H1 (cell line): Measurements from ENCODE around the gene ADGRB3. TPM values are rescaled to one million over a fixed set of nuclear protein-coding genes. Genes with fewer than 3 reads are reported as not detected.

Experiments
- CTCF ChIA-PET: fragments of 300-600 bp; sonication (Branson Sonifier 250); formaldehyde crosslinking; loops from one replicate; lab custom pipeline; 2021; ENCODE audit not compliant: partially characterized antibody; lab: Charles Lee
- POLR2A ChIA-PET: fragments of 300-600 bp; sonication (Branson Sonifier 250); formaldehyde crosslinking; loops from one replicate; lab custom pipeline; 2021; ENCODE audit warnings: inconsistent platforms; ENCODE audit not compliant: partially characterized antibody; lab: Charles Lee
- DNase-seq, 2 experiments: peaks; one replicate each; pipeline versions ENCODE4 v3.0.0 to v3.0.0-alpha.2; 2010 to 2022; ENCODE audit warnings: low spot score in 2 of 2, low read depth in 1 of 2, mixed read lengths in 1 of 2
- FAIRE-seq: peaks from 2 replicates; lab custom pipeline; 2011; peaks lifted over from hg19 to GRCh38; lab: Jason Lieb, UNC
- H2AFZ ChIP-seq: 2 replicates; pipeline ENCODE4 v1.8.1; 2012; ENCODE audit warnings: low read length, inconsistent platforms
- H2AK5ac ChIP-seq: 2 replicates; pipeline ENCODE4 v1.6.1; 2013; ENCODE audit warnings: low read depth, low read length
- H2BK120ac ChIP-seq: replicated peaks from 2 replicates; pipeline ENCODE3; 2013; ENCODE audit warnings: low read depth, low read length, inconsistent platforms
- H2BK12ac ChIP-seq: 2 replicates; pipeline ENCODE4 v1.6.1; 2013; ENCODE audit warnings: low read depth, low read length
- H2BK15ac ChIP-seq: 2 replicates; pipeline ENCODE4 v1.6.1; 2013; ENCODE audit warnings: low read length
- H2BK20ac ChIP-seq: 2 replicates; pipeline ENCODE4 v1.6.1; 2013; ENCODE audit warnings: low read length
- H2BK5ac ChIP-seq: 2 replicates; pipeline ENCODE4 v1.6.1; 2013; ENCODE audit warnings: low read depth, low read length
- H3K14ac ChIP-seq: 2 replicates; pipeline ENCODE4 v1.6.1; 2013; ENCODE audit warnings: inconsistent platforms; ENCODE audit not compliant: insufficient read length
- H3K18ac ChIP-seq: 2 replicates; pipeline ENCODE4 v1.6.1; 2013; ENCODE audit warnings: low read length; ENCODE audit errors: extremely low read depth
- H3K23ac ChIP-seq: 2 replicates; pipeline ENCODE4 v1.6.1; 2013; ENCODE audit warnings: inconsistent platforms; ENCODE audit not compliant: insufficient read length
- H3K23me2 ChIP-seq: 2 replicates; pipeline ENCODE4 v1.6.1; 2013; ENCODE audit warnings: low read depth, low read length
- H3K27ac ChIP-seq: 2 replicates; pipeline ENCODE4 v1.6.1; 2011; ENCODE audit warnings: low read depth, low read length, inconsistent platforms
- H3K27me3 ChIP-seq, 4 experiments: replicated peaks in 1 of 4; 1 replicate in 1 of 4; 2 replicates in 3 of 4; pipeline versions ENCODE4 v1.6.1 to v1.8.1; 2011 to 2013; ENCODE audit warnings: low read length in 3 of 4, mild to moderate bottlenecking in 3 of 4, inconsistent platforms in 2 of 4, mixed read lengths in 2 of 4, moderate library complexity in 1 of 4; ENCODE audit not compliant: control insufficient read depth in 3 of 4, insufficient read depth in 3 of 4; ENCODE audit errors: extremely low read depth in 1 of 4
- H3K36me3 ChIP-seq, 4 experiments: 2 replicates each; pipeline versions ENCODE4 v1.6.1 to v1.8.1; 2011 to 2013; ENCODE audit warnings: mild to moderate bottlenecking in 4 of 4, low read length in 3 of 4, moderate library complexity in 2 of 4, control low read depth in 1 of 4, inconsistent platforms in 1 of 4; ENCODE audit not compliant: insufficient read depth in 4 of 4, control insufficient read depth in 2 of 4
- H3K4ac ChIP-seq: replicated peaks from 2 replicates; pipeline ENCODE3; 2013; ENCODE audit warnings: low read length, low read depth, mixed read lengths, inconsistent platforms; ENCODE audit not compliant: insufficient read length
- H3K4me1 ChIP-seq, 4 experiments: replicated peaks in 1 of 4; 1 replicate in 1 of 4; 2 replicates in 3 of 4; pipeline versions ENCODE4 v1.6.1 to v1.8.1; 2011 to 2013; ENCODE audit warnings: low read length in 3 of 4, inconsistent platforms in 2 of 4, mixed read lengths in 1 of 4; ENCODE audit not compliant: insufficient read depth in 4 of 4, control insufficient read depth in 3 of 4
- H3K4me2 ChIP-seq, 2 experiments: 2 replicates each; pipeline versions ENCODE4 v1.6.1 to v1.8.1; 2011 to 2013; ENCODE audit warnings: low read depth in 2 of 2, low read length in 2 of 2, control low read depth in 1 of 2, inconsistent platforms in 1 of 2, mild to moderate bottlenecking in 1 of 2; ENCODE audit not compliant: insufficient read depth in 1 of 2
- H3K4me3 ChIP-seq, 4 experiments: fragments of 200-600, 300-600 bp in 1 of 4; sonication (generic), shearing (Covaris generic), sonication (Bioruptor Twin) in 1 of 4; 2 replicates each; pipeline versions ENCODE4 v1.5.1 to v1.8.1; 2011 to 2016; ENCODE audit warnings: low read length in 4 of 4, low read depth in 3 of 4, control low read depth in 2 of 4, inconsistent platforms in 2 of 4, mild to moderate bottlenecking in 2 of 4, mixed read lengths in 1 of 4, moderate library complexity in 1 of 4; ENCODE audit not compliant: insufficient read depth in 2 of 4; ENCODE audit errors: extremely low read depth in 1 of 4
- H3K56ac ChIP-seq: replicated peaks from 2 replicates; pipeline ENCODE3; 2013; ENCODE audit warnings: low read depth, mild to moderate bottlenecking, mixed read lengths, low read length, inconsistent platforms; ENCODE audit not compliant: insufficient read length
- H3K79me1 ChIP-seq: 2 replicates; pipeline ENCODE4 v1.6.1; 2013; ENCODE audit warnings: low read depth, low read length, control low read depth
- H3K79me2 ChIP-seq, 2 experiments: 2 replicates each; pipeline versions ENCODE4 v1.6.1 to v1.8.1; 2012 to 2013; ENCODE audit warnings: low read length in 2 of 2, mild to moderate bottlenecking in 2 of 2, inconsistent platforms in 1 of 2; ENCODE audit not compliant: insufficient read depth in 2 of 2, control insufficient read depth in 1 of 2
- H3K9ac ChIP-seq, 4 experiments: replicated peaks in 1 of 4; 1 replicate in 1 of 4; 2 replicates in 3 of 4; pipeline versions ENCODE4 v1.6.1 to v1.8.1; 2011 to 2013; ENCODE audit warnings: low read depth in 3 of 4, low read length in 3 of 4, control low read depth in 2 of 4, mild to moderate bottlenecking in 2 of 4, moderate library complexity in 2 of 4, inconsistent platforms in 1 of 4; ENCODE audit errors: extremely low read depth in 1 of 4
- H3K9me3 ChIP-seq, 2 experiments: 2 replicates each; pipeline versions ENCODE4 v1.6.1 to v1.8.1; 2012 to 2013; ENCODE audit warnings: mild to moderate bottlenecking in 2 of 2, moderate library complexity in 2 of 2, control low read depth in 1 of 2, inconsistent platforms in 1 of 2, low read depth in 1 of 2, low read length in 1 of 2, mixed read lengths in 1 of 2; ENCODE audit not compliant: insufficient read depth in 2 of 2
- H4K20me1 ChIP-seq, 2 experiments: replicated peaks in 1 of 2; 2 replicates each; pipeline versions ENCODE3 to v1.8.1; 2011 to 2013; ENCODE audit warnings: inconsistent platforms in 2 of 2, low read length in 2 of 2, mild to moderate bottlenecking in 1 of 2; ENCODE audit not compliant: insufficient read depth in 2 of 2, control insufficient read depth in 1 of 2
- H4K5ac ChIP-seq: 2 replicates; pipeline ENCODE4 v1.6.1; 2013; ENCODE audit warnings: low read length, low read depth, mixed read lengths, inconsistent platforms; ENCODE audit not compliant: insufficient read length
- H4K8ac ChIP-seq: 2 replicates; pipeline ENCODE4 v1.8.0; 2013; ENCODE audit warnings: mild to moderate bottlenecking, moderate library complexity, low read length, inconsistent platforms; ENCODE audit not compliant: insufficient read depth; ENCODE audit errors: extremely low read depth
- H4K91ac ChIP-seq: replicated peaks from 2 replicates; pipeline ENCODE3; 2013; ENCODE audit warnings: low read length, mixed read lengths, inconsistent platforms; ENCODE audit not compliant: insufficient read length
- BACH1 ChIP-seq: IDR thresholded peaks from 2 replicates; pipeline ENCODE4 v1.6.1; 2012; ENCODE audit warnings: low read length, improper control_type of control experiment
- SUZ12 ChIP-seq: fragments of 200-600 bp; sonication (generic); IDR thresholded peaks from 2 replicates; pipeline ENCODE4 v1.6.1; 2012; ENCODE audit warnings: mild to moderate bottlenecking, inconsistent platforms, low read length, moderate library complexity, mixed read lengths
- polyA plus RNA-seq, 7 experiments: library from polyadenylated mRNA; depleted of rRNA in 3 of 7; stranded (reverse) in 5 of 7; unstranded in 2 of 7; fragments of >200 nt in 5 of 7; fragments of 200-250 nt in 2 of 7; gene quantifications; 1 replicate in 5 of 7; 2 replicates in 1 of 7; 4 replicates in 1 of 7; pipeline versions ENCODE4 v1.2.1 to v1.2.3, GENCODE V29; 2011 to 2013; ENCODE audit warnings: missing spikeins in 2 of 7, mixed read lengths in 2 of 7
- total RNA-seq: library from RNA; stranded (reverse); fragmentation: NEBNext Ultra II Directional; extraction: Animal tissue kit (Norgen Biotek cat#: 25700); gene quantifications from 2 replicates; pipeline ENCODE4 v1.2.1, GENCODE V29; 2021

The ADGRB3 gene
- total and polyA plus RNA-seq, 2 of the 8 experiments (the other 6 are each of a cell fraction or from before 2014, with no cell fraction given): 0.35 to 1.2 TPM

DNA sequence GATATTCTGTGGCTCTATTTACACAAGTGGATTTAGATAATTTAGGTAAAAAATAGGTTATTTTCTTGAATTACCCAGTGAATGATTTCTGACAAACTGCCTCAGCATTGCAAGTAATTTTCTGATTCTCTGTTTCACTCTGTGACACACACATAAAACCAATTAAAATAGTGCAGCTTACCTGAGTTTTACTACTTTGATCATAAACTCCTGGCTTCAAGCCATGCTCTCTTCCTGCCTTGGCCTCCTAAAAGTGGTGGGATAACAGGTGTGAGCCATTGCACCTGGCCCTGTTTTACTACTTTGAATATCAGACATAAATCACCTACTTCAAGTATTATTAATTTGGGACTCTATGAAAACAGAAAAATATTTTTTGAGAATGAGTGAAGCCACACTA, 462.9 kb downstream of the ADGRB3 start:
- CTCF ChIA-PET: interaction anchor here (1.1 to 1.4 kb wide), 3 partner anchors 9 to 123 kb away, joined by 3 to 5 read pairs (median 3); no protein-coding TSS in a partner anchor
- Histone ChIP-seq H3K4me3 (no peak overlapping the region), H2BK5ac (no peak overlapping the region), H4K8ac (no peak overlapping the region), H3K4me1 (peaks cover 0 to 2% (median 0%) of the 10 kb centered on the region in 4 experiments; a peak in 1 of 7 replicates), H2BK15ac (no peak overlapping the region), H3K27ac (no peak overlapping the region), H3K36me3 (no peaks in the 10 kb centered on the region), H3K9me3 (no peaks in the 10 kb centered on the region), H2AK5ac (no peak overlapping the region), H3K23me2 (no peaks in the 10 kb centered on the region), H3K56ac (no peak overlapping the region), H2BK12ac (no peak overlapping the region), H2BK120ac (no peak overlapping the region), H3K23ac (no peak overlapping the region), H2BK20ac (no peak overlapping the region), H3K27me3 (no peaks in the 10 kb centered on the region), H4K20me1 (no peaks in the 10 kb centered on the region), H3K4ac (no peak overlapping the region), H3K79me1 (no peaks in the 10 kb centered on the region), H3K14ac (no peak overlapping the region), H2AFZ (no peak overlapping the region), H4K91ac (no peak overlapping the region), H3K4me2 (no peak overlapping the region), H3K18ac (no peak overlapping the region), H3K79me2 (no peaks in the 10 kb centered on the region), H4K5ac (no peak overlapping the region), H3K9ac (no peak overlapping the region)
- FAIRE-seq (no peak), DNase-seq (no peak)
- POLR2A ChIA-PET: no interaction called here
- TF ChIP-seq BACH1 (no peak), SUZ12 (no peak)
